GM15510 (cell line): ENCODE measurements around the gene PDCL2.

ENCODE experiments used
- POLR2A ChIP-seq: IDR thresholded peaks from 3 replicates; pipeline ENCODE4 v1.6.1; 2011; ENCODE audit warnings: borderline replicate concordance; ENCODE audit not compliant: insufficient read length; ENCODE audit errors: extremely low read depth

The PDCL2 gene

GRCh38 chr4:55517526-55518229 lies 74.4 kb downstream of the PDCL2 start:
- no peak for TF ChIP-seq POLR2A

- no peak for TF ChIP-seq POLR2A
Observed at GRCh38 chr4:55512922-55513571, 79.0 kb downstream of the PDCL2 start.

- no peak for TF ChIP-seq POLR2A
Observed at GRCh38 chr4:55512077-55512476, 80.0 kb downstream of the PDCL2 start.

DNA sequence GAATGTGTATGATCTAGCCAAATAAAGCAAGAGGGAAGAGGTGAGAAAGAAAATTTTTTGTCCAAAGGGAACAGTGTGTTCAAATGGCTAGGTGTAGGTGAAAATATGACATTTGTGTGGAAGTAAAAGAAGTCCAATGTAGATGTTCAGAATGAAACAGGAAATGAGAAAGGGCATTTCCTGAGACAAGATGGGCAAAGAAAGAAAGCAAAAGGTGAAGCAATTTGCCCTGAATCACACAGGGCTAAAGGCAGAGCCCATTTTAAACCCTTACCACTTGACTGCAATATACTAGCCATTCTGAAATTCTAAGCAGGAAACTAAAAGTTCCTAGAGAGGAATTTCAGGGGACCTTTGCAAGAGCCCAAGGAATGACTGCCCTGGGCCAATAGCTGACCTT lies 81.4 kb downstream of the PDCL2 start:
- no peak for TF ChIP-seq POLR2A

GRCh38 chr4:55509266-55509665 lies 82.8 kb downstream of the PDCL2 start:
- TF ChIP-seq POLR2A, result no peak

DNA sequence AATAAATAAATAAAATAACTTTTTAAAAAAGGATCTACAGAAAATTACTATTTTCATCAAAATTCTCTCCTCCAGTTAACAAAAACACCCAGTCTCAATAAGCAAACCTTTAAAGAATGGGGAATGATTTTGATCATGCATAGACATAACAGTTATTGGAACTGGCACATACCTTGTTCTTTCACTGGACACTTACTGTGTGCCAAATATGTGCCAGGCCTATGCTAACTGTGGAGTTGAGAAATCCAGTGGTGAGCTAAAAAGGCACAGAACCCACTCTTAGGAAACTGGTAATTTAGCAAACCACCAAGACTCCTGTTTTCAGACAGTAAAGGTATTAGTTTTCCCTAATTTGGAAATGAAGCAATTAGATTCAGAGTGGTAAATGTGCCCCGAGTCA lies 84.4 kb downstream of the PDCL2 start:
- TF ChIP-seq POLR2A, result no peak
